HCT116 (cell line): ENCODE data around the gene NELL1. TPM values are rescaled to one million over a fixed set of nuclear protein-coding genes. Genes with fewer than 3 reads are reported as not detected.

ENCODE experiments used
- ATAC-seq: fragments of 200-7000 bp; cut with Tn5 transposase; 2 replicates; pipeline ENCODE4 v1.9.1; 2020; ENCODE audit warnings: mild to moderate bottlenecking, moderate library complexity
- BruUV-seq: library from RNA; stranded (reverse); fragments of 400-500 nt; replicated peaks from 2 replicates; lab custom pipeline; 2021; lab: Mats Ljungman, UMichigan
- CTCF ChIA-PET: fragments of 300-600 bp; sonication (Branson Sonifier 250); formaldehyde crosslinking; loops from one replicate; lab custom pipeline; 2021; ENCODE audit warnings: antibody characterized with exemption; lab: Charles Lee
- POLR2A ChIA-PET: fragments of 300-600, 350-600 bp; sonication (Branson Sonifier 250); formaldehyde crosslinking; loops from one replicate; lab custom pipeline; 2021; ENCODE audit warnings: antibody characterized with exemption; lab: Charles Lee
- RAD21 ChIA-PET, 2 experiments: fragments of 300-600 bp; sonication (Branson Sonifier 250); formaldehyde crosslinking; loops; one replicate each; lab custom pipeline; 2023; ENCODE audit warnings: low total read pairs in 2 of 2; ENCODE audit not compliant: uncharacterized antibody in 2 of 2, unreplicated experiment in 2 of 2, low non-redundant PET in 1 of 2; lab: Charles Lee
- DNase-seq: peaks from one replicate; pipeline ENCODE4 v3.0.0-alpha.2; 2010; ENCODE audit warnings: low read depth, low spot score
- H2AFZ ChIP-seq: fragments of 200-600 bp; shearing (Covaris generic), sonication (generic); 2 replicates; pipeline ENCODE4 v1.6.1; 2017; ENCODE audit warnings: low read depth, mixed run types, mixed read lengths, antibody characterized with exemption, low read length; ENCODE audit not compliant: poor library complexity, severe bottlenecking
- H3K27ac ChIP-seq: 2 replicates; pipeline ENCODE4 v1.5.1; 2012; ENCODE audit warnings: low read depth, low read length
- H3K27me3 ChIP-seq: fragments of 200-600 bp; sonication (generic); 2 replicates; pipeline ENCODE4 v1.6.1; 2016; ENCODE audit warnings: mixed run types, low read length, mixed read lengths; ENCODE audit not compliant: insufficient read depth
- H3K36me3 ChIP-seq, 2 experiments: fragments of 200-500 bp in 1 of 2; fragments of 200-600 bp in 1 of 2; sonication (Bioruptor generic) in 1 of 2; sonication (generic) in 1 of 2; 2 replicates each; pipeline versions ENCODE4 v1.5.1 to v1.6.1; 2014 to 2016; ENCODE audit warnings: low read length in 2 of 2, inconsistent platforms in 1 of 2, mixed read lengths in 1 of 2, mixed run types in 1 of 2; ENCODE audit not compliant: insufficient read depth in 2 of 2, control insufficient read depth in 1 of 2
- H3K4me1 ChIP-seq, 2 experiments: fragments of 200-600 bp in 1 of 2; sonication (generic) in 1 of 2; 2 replicates each; pipeline versions ENCODE4 v1.5.1 to v1.6.1; 2012 to 2017; ENCODE audit warnings: low read length in 2 of 2, inconsistent platforms in 1 of 2, mild to moderate bottlenecking in 1 of 2, mixed read lengths in 1 of 2, mixed run types in 1 of 2, moderate library complexity in 1 of 2; ENCODE audit not compliant: insufficient read depth in 2 of 2, control insufficient read depth in 1 of 2
- H3K4me2 ChIP-seq: fragments of 200-600 bp; sonication (generic); 2 replicates; pipeline ENCODE4 v1.6.1; 2017; ENCODE audit warnings: mixed run types, low read length, mixed read lengths
- H3K4me3 ChIP-seq, 2 experiments: fragments of 200-600 bp in 1 of 2; sonication (generic) in 1 of 2; replicated peaks in 1 of 2; 2 replicates each; pipeline ENCODE4 v1.5.1; 2011 to 2016; ENCODE audit warnings: low read length in 2 of 2, control low read depth in 1 of 2, low read depth in 1 of 2, mild to moderate bottlenecking in 1 of 2, mixed read lengths in 1 of 2, mixed run types in 1 of 2
- H3K79me2 ChIP-seq: fragments of 200-600 bp; sonication (generic); 2 replicates; pipeline ENCODE4 v1.6.1; 2017; ENCODE audit warnings: mild to moderate bottlenecking, mixed run types, low read length, moderate library complexity, mixed read lengths; ENCODE audit not compliant: insufficient read depth
- H3K9ac ChIP-seq: fragments of 200-600 bp; sonication (generic); 2 replicates; pipeline ENCODE4 v1.6.1; 2016; ENCODE audit warnings: low read length, mixed read lengths
- H3K9me2 ChIP-seq: fragments of 200-600 bp; sonication (generic), shearing (Covaris generic); 2 replicates; pipeline ENCODE4 v1.6.1; 2017; ENCODE audit warnings: mixed run types, mild to moderate bottlenecking, moderate library complexity; ENCODE audit not compliant: insufficient read depth
- H3K9me3 ChIP-seq, 2 experiments: fragments of 200-500 bp in 1 of 2; fragments of 200-600 bp in 1 of 2; sonication (Bioruptor generic) in 1 of 2; sonication (generic) in 1 of 2; 2 replicates each; pipeline ENCODE4 v1.6.1; 2014 to 2017; ENCODE audit warnings: low read length in 2 of 2, mixed read lengths in 2 of 2, inconsistent platforms in 1 of 2, low read depth in 1 of 2, mild to moderate bottlenecking in 1 of 2, mixed run types in 1 of 2, moderate library complexity in 1 of 2; ENCODE audit not compliant: control insufficient read depth in 1 of 2, insufficient read depth in 1 of 2
- H4K20me1 ChIP-seq: fragments of 200-600 bp; sonication (generic), shearing (Covaris generic); 2 replicates; pipeline ENCODE4 v1.6.1; 2017; ENCODE audit warnings: mixed run types, mild to moderate bottlenecking, moderate library complexity; ENCODE audit not compliant: insufficient read depth
- ATF3 ChIP-seq: IDR thresholded peaks from 2 replicates; pipeline ENCODE4 v1.6.1; 2012
- CEBPB ChIP-seq: IDR thresholded peaks from 2 replicates; pipeline ENCODE4 v1.6.1; 2012; ENCODE audit warnings: low read depth
- JUND ChIP-seq: IDR thresholded peaks from 2 replicates; pipeline ENCODE4 v1.6.1; 2012
- POLR2AphosphoS5 ChIP-seq: IDR thresholded peaks from 2 replicates; pipeline ENCODE4 v1.6.1; 2011; ENCODE audit warnings: mild to moderate bottlenecking, low read depth, low read length, moderate library complexity
- RAD21 ChIP-seq: IDR thresholded peaks from 2 replicates; pipeline ENCODE4 v1.6.1; 2012; ENCODE audit warnings: low read depth, mild to moderate bottlenecking
- SRF ChIP-seq: IDR thresholded peaks from 2 replicates; pipeline ENCODE4 v1.6.1; 2012; ENCODE audit warnings: low read depth
- YY1 ChIP-seq: IDR thresholded peaks from 2 replicates; pipeline ENCODE4 v1.6.1; 2011; ENCODE audit warnings: low read length, low read depth, moderate library complexity, mild to moderate bottlenecking; ENCODE audit not compliant: insufficient replicate concordance; ENCODE audit errors: extremely low read depth
- ZFX ChIP-seq: fragments of 450-650 bp; IDR thresholded peaks from 2 replicates; pipeline ENCODE4 v1.6.1; 2017
- ZNF274 ChIP-seq: fragments of 200-500 bp; sonication (Bioruptor generic); IDR thresholded peaks from 2 replicates; pipeline ENCODE4 v1.6.1; 2014; ENCODE audit warnings: mild to moderate bottlenecking, low read depth, low read length, inconsistent platforms
- intact Hi-C: fragments of 100-400 bp; cut with micrococcal nuclease; formaldehyde crosslinking; loops from 2 replicates; pipeline ENCODE4 v1.10.0; 2022
- total RNA-seq: library from RNA; stranded (reverse); gene quantifications from one replicate; pipeline ENCODE4 v1.2.1, GENCODE V29; 2021; ENCODE audit not compliant: unreplicated experiment
- TF ChIP-seq, protein P1 (sequence below), 3 experiments: fragments of 200-600 bp in 1 of 3; sonication (generic) in 1 of 3; IDR thresholded peaks in 2 of 3; conservative IDR thresholded peaks in 1 of 3; 2 replicates each; pipeline ENCODE4 v1.5.1; 2012 to 2017; ENCODE audit warnings: low read depth in 2 of 3, low read length in 2 of 3, antibody characterized with exemption in 1 of 3, borderline replicate concordance in 1 of 3, control low read depth in 1 of 3, mild to moderate bottlenecking in 1 of 3, mixed read lengths in 1 of 3, mixed run types in 1 of 3, moderate library complexity in 1 of 3; ENCODE audit not compliant: insufficient read depth in 1 of 3

Gene NELL1
- total RNA-seq, 1 experiment from 2014 or later = not detected

GRCh38 chr11:20652150-20652806, 17.1 kb upstream of the NELL1 start:
- H3K9me3 ChIP-seq = no peaks in the 10 kb centered on the region
- POLR2A ChIA-PET = no interaction called here
- H2AFZ ChIP-seq = no peak overlapping the region
- peaks cover 8% of the 10 kb centered on the region; the same call in 1 of the 2 replicates for H3K27me3 ChIP-seq
- no peaks in the 10 kb centered on the region for H3K4me1 ChIP-seq
- no peaks in the 10 kb centered on the region for H3K36me3 ChIP-seq
- H3K4me3 ChIP-seq = no peak overlapping the region
- H3K79me2 ChIP-seq = no peaks in the 10 kb centered on the region
- DNase-seq (no peak), ATAC-seq (no peak)
- no peaks in the 10 kb centered on the region for H4K20me1 ChIP-seq
- H3K9ac ChIP-seq = no peak overlapping the region
- no TSS peak for BruUV-seq
- intact Hi-C loops = no loop called here
- no peak overlapping the region for H3K4me2 ChIP-seq
- H3K9me2 ChIP-seq = no peaks in the 10 kb centered on the region
- TF ChIP-seq ZNF274 (no peak), SRF (no peak), CEBPB (no peak), JUND (no peak), YY1 (no peak), RAD21 (no peak), ZFX (no peak), POLR2AphosphoS5 (no peak), ATF3 (no peak)
- TF ChIP-seq, protein P1, sequence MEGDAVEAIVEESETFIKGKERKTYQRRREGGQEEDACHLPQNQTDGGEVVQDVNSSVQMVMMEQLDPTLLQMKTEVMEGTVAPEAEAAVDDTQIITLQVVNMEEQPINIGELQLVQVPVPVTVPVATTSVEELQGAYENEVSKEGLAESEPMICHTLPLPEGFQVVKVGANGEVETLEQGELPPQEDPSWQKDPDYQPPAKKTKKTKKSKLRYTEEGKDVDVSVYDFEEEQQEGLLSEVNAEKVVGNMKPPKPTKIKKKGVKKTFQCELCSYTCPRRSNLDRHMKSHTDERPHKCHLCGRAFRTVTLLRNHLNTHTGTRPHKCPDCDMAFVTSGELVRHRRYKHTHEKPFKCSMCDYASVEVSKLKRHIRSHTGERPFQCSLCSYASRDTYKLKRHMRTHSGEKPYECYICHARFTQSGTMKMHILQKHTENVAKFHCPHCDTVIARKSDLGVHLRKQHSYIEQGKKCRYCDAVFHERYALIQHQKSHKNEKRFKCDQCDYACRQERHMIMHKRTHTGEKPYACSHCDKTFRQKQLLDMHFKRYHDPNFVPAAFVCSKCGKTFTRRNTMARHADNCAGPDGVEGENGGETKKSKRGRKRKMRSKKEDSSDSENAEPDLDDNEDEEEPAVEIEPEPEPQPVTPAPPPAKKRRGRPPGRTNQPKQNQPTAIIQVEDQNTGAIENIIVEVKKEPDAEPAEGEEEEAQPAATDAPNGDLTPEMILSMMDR (IDR thresholded peaks at IDR 0.05 in 2 of 3, conservative IDR thresholded peaks at IDR 0.05 in 1 of 3; ENCODE audit: borderline replicate concordance in 1 of 3, insufficient read depth in 1 of 3, low read depth in 2 of 3, low read length in 2 of 3) = no peak
- CTCF ChIA-PET = no interaction called here
- no peak overlapping the region for H3K27ac ChIP-seq
- RAD21 ChIA-PET = no interaction called here
